ENCODE measurements around the gene TMPRSS4.

TMPRSS4 gene

DNA sequence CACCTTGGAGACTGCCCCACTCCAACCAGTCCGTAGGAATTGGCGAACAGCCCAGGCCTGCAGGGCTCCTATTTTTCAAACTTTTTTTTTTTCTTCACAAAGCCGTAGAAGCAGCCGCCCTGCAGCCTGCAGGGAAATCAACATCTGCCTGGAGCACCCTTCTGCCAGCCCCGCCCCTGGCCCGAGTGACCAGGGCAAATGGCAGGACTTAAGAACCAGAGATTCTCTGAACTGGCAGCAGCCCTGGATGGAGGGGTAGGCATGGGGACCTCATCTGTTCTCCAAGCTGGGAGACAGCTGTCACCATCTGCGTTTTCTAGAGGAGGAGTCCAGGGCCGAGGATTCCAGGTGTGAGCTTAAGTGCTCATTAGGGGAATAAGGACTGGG lies 94.0 kb downstream of the TMPRSS4 start:
- no peak for DNase-seq (ENCODE audit: low read depth)
- no peak overlapping the region for H3K4me3 ChIP-seq (ENCODE audit: low read depth, low read length)
- TF ChIP-seq MYC (IDR thresholded peaks at IDR 0.05; ENCODE audit: low read depth, low read length) (no peak), POLR2A (IDR thresholded peaks at IDR 0.05; ENCODE audit: extremely low read depth, insufficient read length) (no peak)
- TF ChIP-seq, protein P1, sequence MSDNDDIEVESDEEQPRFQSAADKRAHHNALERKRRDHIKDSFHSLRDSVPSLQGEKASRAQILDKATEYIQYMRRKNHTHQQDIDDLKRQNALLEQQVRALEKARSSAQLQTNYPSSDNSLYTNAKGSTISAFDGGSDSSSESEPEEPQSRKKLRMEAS (IDR thresholded peaks at IDR 0.05; ENCODE audit: low read depth, low read length) = no peak
- TF ChIP-seq, protein P2, sequence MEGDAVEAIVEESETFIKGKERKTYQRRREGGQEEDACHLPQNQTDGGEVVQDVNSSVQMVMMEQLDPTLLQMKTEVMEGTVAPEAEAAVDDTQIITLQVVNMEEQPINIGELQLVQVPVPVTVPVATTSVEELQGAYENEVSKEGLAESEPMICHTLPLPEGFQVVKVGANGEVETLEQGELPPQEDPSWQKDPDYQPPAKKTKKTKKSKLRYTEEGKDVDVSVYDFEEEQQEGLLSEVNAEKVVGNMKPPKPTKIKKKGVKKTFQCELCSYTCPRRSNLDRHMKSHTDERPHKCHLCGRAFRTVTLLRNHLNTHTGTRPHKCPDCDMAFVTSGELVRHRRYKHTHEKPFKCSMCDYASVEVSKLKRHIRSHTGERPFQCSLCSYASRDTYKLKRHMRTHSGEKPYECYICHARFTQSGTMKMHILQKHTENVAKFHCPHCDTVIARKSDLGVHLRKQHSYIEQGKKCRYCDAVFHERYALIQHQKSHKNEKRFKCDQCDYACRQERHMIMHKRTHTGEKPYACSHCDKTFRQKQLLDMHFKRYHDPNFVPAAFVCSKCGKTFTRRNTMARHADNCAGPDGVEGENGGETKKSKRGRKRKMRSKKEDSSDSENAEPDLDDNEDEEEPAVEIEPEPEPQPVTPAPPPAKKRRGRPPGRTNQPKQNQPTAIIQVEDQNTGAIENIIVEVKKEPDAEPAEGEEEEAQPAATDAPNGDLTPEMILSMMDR (IDR thresholded peaks at IDR 0.05; ENCODE audit: low read depth, low read length) = no peak
